GM23338 (cell line): ENCODE results near the gene NECTIN2. TPM values are rescaled to one million over a fixed set of nuclear protein-coding genes. Genes with fewer than 3 reads are reported as not detected.

ENCODE experiments used
- ATAC-seq: fragments of 200-7000 bp; cut with Tn5 transposase; 3 replicates; pipeline ENCODE4 v1.9.1; 2020
- DNase-seq: peaks from one replicate; pipeline ENCODE4 v3.0.0-alpha.2; 2015; ENCODE audit warnings: low spot score
- H2AFZ ChIP-seq: fragments of 200-600 bp; sonication (generic); 2 replicates; pipeline ENCODE4 v1.8.0; 2016; ENCODE audit warnings: antibody characterized with exemption, mild to moderate bottlenecking, moderate library complexity
- H3F3A ChIP-seq: fragments of 200-600 bp; sonication (generic); replicated peaks from 2 replicates; pipeline ENCODE4 v1.8.0; 2017; ENCODE audit warnings: antibody characterized with exemption, mixed run types, low read depth
- H3K27ac ChIP-seq: fragments of 200-600 bp; sonication (generic); 2 replicates; pipeline ENCODE4 v1.6.1; 2016; ENCODE audit warnings: low read depth
- H3K27me3 ChIP-seq: fragments of 200-600 bp; sonication (generic); 2 replicates; pipeline ENCODE4 v1.8.0; 2016; ENCODE audit warnings: mild to moderate bottlenecking, mixed run types, moderate library complexity; ENCODE audit not compliant: insufficient read depth
- H3K36me3 ChIP-seq: fragments of 200-600 bp; sonication (generic); 2 replicates; pipeline ENCODE4 v1.8.0; 2016; ENCODE audit warnings: mild to moderate bottlenecking; ENCODE audit not compliant: insufficient read depth
- H3K4me1 ChIP-seq: fragments of 200-600 bp; sonication (generic); 2 replicates; pipeline ENCODE4 v1.8.0; 2016; ENCODE audit warnings: mild to moderate bottlenecking, moderate library complexity; ENCODE audit not compliant: insufficient read depth
- H3K4me2 ChIP-seq: fragments of 200-600 bp; sonication (generic); 2 replicates; pipeline ENCODE4 v1.7.1; 2017; ENCODE audit warnings: mixed run types
- H3K4me3 ChIP-seq: fragments of 200-600 bp; sonication (generic); 2 replicates; pipeline ENCODE4 v1.6.1; 2016; ENCODE audit warnings: mixed run types
- H3K79me2 ChIP-seq: fragments of 200-600 bp; sonication (generic); replicated peaks from 2 replicates; pipeline ENCODE4 v1.8.0; 2017; ENCODE audit warnings: mild to moderate bottlenecking; ENCODE audit not compliant: insufficient read depth
- H3K9me2 ChIP-seq: fragments of 200-600 bp; sonication (generic); 2 replicates; pipeline ENCODE4 v1.8.0; 2017; ENCODE audit not compliant: insufficient read depth
- H4K20me1 ChIP-seq: fragments of 200-600 bp; sonication (generic); replicated peaks from 2 replicates; pipeline ENCODE4 v1.8.0; 2017; ENCODE audit warnings: mild to moderate bottlenecking; ENCODE audit not compliant: insufficient read depth
- H3K27ac Mint-ChIP-seq: 2 replicates; pipeline ENCODE4 v1.8.0; 2020; ENCODE audit warnings: inconsistent platforms, mild to moderate bottlenecking, moderate library complexity, mixed read lengths
- H3K27me3 Mint-ChIP-seq: 3 replicates; pipeline ENCODE4 v1.8.0; 2022; ENCODE audit warnings: low read depth, mild to moderate bottlenecking, moderate library complexity, mixed read lengths, inconsistent platforms; ENCODE audit not compliant: insufficient read depth, poor library complexity
- H3K36me3 Mint-ChIP-seq: 3 replicates; pipeline ENCODE4 v1.8.0; 2021; ENCODE audit warnings: low read depth, mild to moderate bottlenecking, inconsistent platforms, moderate library complexity, mixed read lengths
- H3K4me1 Mint-ChIP-seq: 3 replicates; pipeline ENCODE4 v1.8.0; 2020; ENCODE audit warnings: mild to moderate bottlenecking, inconsistent platforms, mixed read lengths
- H3K4me3 Mint-ChIP-seq: 3 replicates; pipeline ENCODE4 v1.8.0; 2021; ENCODE audit warnings: moderate library complexity, mild to moderate bottlenecking, inconsistent platforms, mixed read lengths
- H3K9me3 Mint-ChIP-seq: 3 replicates; pipeline ENCODE4 v1.8.0; 2020; ENCODE audit warnings: moderate library complexity, mild to moderate bottlenecking, inconsistent platforms, mixed read lengths
- CREB1 ChIP-seq: fragments of 250-450 bp; sonication (Bioruptor Pico); IDR thresholded peaks from 2 replicates; pipeline ENCODE4 v1.5.0; 2020; ENCODE audit warnings: low read depth, mild to moderate bottlenecking, moderate library complexity
- CTCF ChIP-seq, 2 experiments: fragments of 200-600 bp in 1 of 2; sonication (generic) in 1 of 2; conservative IDR thresholded peaks; 2 replicates each; pipeline versions ENCODE4 v1.5.1 to v1.6.1; 2016 to 2017; ENCODE audit warnings: antibody characterized with exemption in 2 of 2, low read depth in 2 of 2, mild to moderate bottlenecking in 2 of 2, moderate library complexity in 1 of 2
- ETS1 ChIP-seq: IDR thresholded peaks from 2 replicates; pipeline ENCODE4 v1.6.1; 2016; ENCODE audit warnings: antibody characterized with exemption
- EZH2 ChIP-seq: fragments of 200-600 bp; sonication (generic); IDR thresholded peaks from one replicate; pipeline ENCODE4 v1.8.0; 2017; ENCODE audit warnings: antibody characterized with exemption, mild to moderate bottlenecking, low read depth; ENCODE audit not compliant: unreplicated experiment
- EZH2phosphoT487 ChIP-seq: fragments of 200-600 bp; sonication (generic); IDR thresholded peaks from one replicate; pipeline ENCODE4 v1.8.1; 2018; ENCODE audit warnings: antibody characterized with exemption; ENCODE audit not compliant: unreplicated experiment
- JUNB ChIP-seq: IDR thresholded peaks from one replicate; pipeline ENCODE4 v1.6.1; 2016; ENCODE audit warnings: antibody characterized with exemption; ENCODE audit not compliant: unreplicated experiment
- NANOG ChIP-seq: IDR thresholded peaks from 2 replicates; pipeline ENCODE4 v1.6.1; 2016; ENCODE audit warnings: antibody characterized with exemption, borderline replicate concordance
- POLR2AphosphoS5 ChIP-seq: IDR thresholded peaks from 2 replicates; pipeline ENCODE4 v1.6.1; 2016; ENCODE audit warnings: antibody characterized with exemption, low read depth
- REST ChIP-seq: IDR thresholded peaks from one replicate; pipeline ENCODE4 v1.6.1; 2018; ENCODE audit warnings: antibody characterized with exemption; ENCODE audit not compliant: unreplicated experiment
- STAT1 ChIP-seq: IDR thresholded peaks from one replicate; pipeline ENCODE4 v1.6.1; 2016; ENCODE audit warnings: antibody characterized with exemption; ENCODE audit not compliant: unreplicated experiment
- ZNF114 ChIP-seq: fragments of 250-450 bp; sonication (Bioruptor Pico); IDR thresholded peaks from 2 replicates; pipeline ENCODE4 v1.5.0; 2020; ENCODE audit warnings: mild to moderate bottlenecking, moderate library complexity
- ZNF331 ChIP-seq: fragments of 250-450 bp; sonication (Bioruptor Pico); IDR thresholded peaks from 2 replicates; pipeline ENCODE4 v1.5.0; 2020; ENCODE audit warnings: low read depth, mild to moderate bottlenecking, moderate library complexity
- ZNF462 ChIP-seq: fragments of 250-450 bp; sonication (Bioruptor Pico); IDR thresholded peaks from 2 replicates; pipeline ENCODE4 v1.5.0; 2020; ENCODE audit warnings: mild to moderate bottlenecking, moderate library complexity
- polyA plus RNA-seq: library from polyadenylated mRNA; unstranded; fragments of >200 nt; fragmentation: Nextera tagmentation; extraction: Ambion mirVana; gene quantifications from 2 replicates; pipeline ENCODE4 v1.2.1, GENCODE V29; 2016
- total RNA-seq: library from RNA; depleted of rRNA; stranded (reverse); fragments of >200 nt; shearing (Covaris generic); gene quantifications from 2 replicates; pipeline ENCODE4 v1.2.3, GENCODE V29; 2014

The NECTIN2 gene
- total and polyA plus RNA-seq, 2 experiments from 2014 or later: 109 to 230 TPM

- Histone ChIP-seq H3K36me3 (no peaks in the 10 kb centered on the region), H3K79me2 (no peaks in the 10 kb centered on the region), H4K20me1 (no peaks in the 10 kb centered on the region), H3K27ac (no peak overlapping the region), H3F3A (no peaks in the 10 kb centered on the region), H3K4me2 (no peak overlapping the region), H2AFZ (no peak overlapping the region), H3K9me2 (no peaks in the 10 kb centered on the region), H3K4me1 (no peaks in the 10 kb centered on the region), H3K27me3 (no peaks in the 10 kb centered on the region), H3K4me3 (no peak overlapping the region)
- Mint-ChIP-seq H3K4me1 (peaks cover 11% of the 10 kb centered on the region; the same call in 2 of the 3 replicates), H3K4me3 (no peak overlapping the region), H3K9me3 (no peaks in the 10 kb centered on the region), H3K27me3 (peaks cover 20% of the 10 kb centered on the region), H3K36me3 (no peaks in the 10 kb centered on the region), H3K27ac (no peak overlapping the region)
- no peak for TF ChIP-seq CTCF (conservative IDR thresholded peaks at IDR 0.05; ENCODE audit: low read depth in 2 of 2)
- no peak for TF ChIP-seq ETS1
- no peak for TF ChIP-seq REST
- TF ChIP-seq ZNF462 (CRISPR knock-in tag): no peak
- no peak for TF ChIP-seq CREB1 (CRISPR knock-in tag)
- no peak for TF ChIP-seq ZNF331 (CRISPR knock-in tag)
- TF ChIP-seq JUNB: no peak
- TF ChIP-seq EZH2: no peak
- TF ChIP-seq STAT1: no peak
- TF ChIP-seq NANOG: no peak
- no peak for TF ChIP-seq ZNF114 (CRISPR knock-in tag)
- TF ChIP-seq POLR2AphosphoS5: no peak
- TF ChIP-seq EZH2phosphoT487: no peak
- DNase-seq (no peak), ATAC-seq (no peak)
Measured at GRCh38 chr19:44931541-44931940, 85.4 kb downstream of the NECTIN2 start.
